Measurements from ENCODE around the gene BSDC1. TPM values are rescaled to one million over a fixed set of nuclear protein-coding genes. Genes with fewer than 3 reads are reported as not detected.

Gene BSDC1
- total RNA-seq, 1 donor from 2014 or later, result 65.2 TPM

DNA sequence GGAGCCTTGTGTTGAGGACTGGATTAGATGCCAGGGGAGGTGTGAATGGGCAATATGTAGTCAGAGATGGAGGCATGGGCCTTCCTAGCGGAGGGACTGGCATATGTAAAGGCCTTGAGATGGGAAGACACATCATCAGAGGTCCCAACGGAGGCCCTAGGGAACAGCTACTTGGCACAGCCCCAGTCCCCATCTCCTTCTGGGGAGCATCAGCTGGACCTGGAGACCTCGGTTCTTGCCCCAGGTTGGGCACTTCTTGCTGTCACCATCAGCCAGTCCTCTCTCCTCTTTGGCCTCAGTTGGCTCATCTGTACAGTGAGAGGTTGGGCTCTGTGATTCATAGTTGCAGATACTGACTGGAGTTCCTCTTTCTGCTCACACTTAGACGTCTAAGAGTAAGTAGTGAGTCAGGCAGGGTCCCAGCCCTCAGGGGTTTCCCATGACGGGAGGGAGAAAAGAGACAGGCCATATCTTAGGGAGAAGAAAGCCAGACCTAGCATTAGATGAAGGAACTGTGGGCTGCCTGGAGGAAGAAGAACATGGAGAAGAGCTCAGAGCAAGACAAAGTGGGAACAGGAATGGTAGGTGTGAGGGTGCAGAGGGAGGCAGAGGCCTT, 54.8 kb downstream of the BSDC1 start:
- no peak for DNase-seq (ENCODE audit: low spot score in 2 of 2)

DNA sequence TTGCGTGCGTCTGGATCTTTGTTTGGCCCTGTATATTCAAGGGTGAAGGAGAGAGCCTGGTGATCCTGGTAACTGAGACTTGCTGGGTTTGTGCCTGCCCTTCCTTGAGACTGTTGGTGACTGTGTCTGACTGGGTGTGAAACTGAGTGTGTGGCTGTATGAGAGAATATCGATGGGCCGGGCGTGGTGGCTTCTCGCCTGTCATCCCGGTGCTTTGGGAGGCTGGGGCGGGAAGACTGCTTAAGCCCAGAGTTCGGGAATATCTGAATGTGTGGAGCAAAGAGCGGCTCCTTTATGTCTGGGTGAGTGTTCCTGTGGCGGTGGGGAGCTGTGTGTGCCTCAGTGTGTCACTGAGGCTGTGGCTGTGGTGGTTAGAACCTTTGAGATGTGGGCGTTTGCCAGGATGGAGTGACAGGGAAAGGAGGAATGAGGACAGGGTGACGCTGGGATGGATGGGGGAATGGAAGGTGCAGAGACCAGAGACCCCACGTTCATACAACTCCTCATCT, 55.5 kb downstream of the BSDC1 start:
- no peak for DNase-seq (ENCODE audit: low spot score in 2 of 2)
- no peak for FAIRE-seq

More for the DNA sequence above, 54.8 kb downstream of the BSDC1 start:
- FAIRE-seq, result no peak

DNA sequence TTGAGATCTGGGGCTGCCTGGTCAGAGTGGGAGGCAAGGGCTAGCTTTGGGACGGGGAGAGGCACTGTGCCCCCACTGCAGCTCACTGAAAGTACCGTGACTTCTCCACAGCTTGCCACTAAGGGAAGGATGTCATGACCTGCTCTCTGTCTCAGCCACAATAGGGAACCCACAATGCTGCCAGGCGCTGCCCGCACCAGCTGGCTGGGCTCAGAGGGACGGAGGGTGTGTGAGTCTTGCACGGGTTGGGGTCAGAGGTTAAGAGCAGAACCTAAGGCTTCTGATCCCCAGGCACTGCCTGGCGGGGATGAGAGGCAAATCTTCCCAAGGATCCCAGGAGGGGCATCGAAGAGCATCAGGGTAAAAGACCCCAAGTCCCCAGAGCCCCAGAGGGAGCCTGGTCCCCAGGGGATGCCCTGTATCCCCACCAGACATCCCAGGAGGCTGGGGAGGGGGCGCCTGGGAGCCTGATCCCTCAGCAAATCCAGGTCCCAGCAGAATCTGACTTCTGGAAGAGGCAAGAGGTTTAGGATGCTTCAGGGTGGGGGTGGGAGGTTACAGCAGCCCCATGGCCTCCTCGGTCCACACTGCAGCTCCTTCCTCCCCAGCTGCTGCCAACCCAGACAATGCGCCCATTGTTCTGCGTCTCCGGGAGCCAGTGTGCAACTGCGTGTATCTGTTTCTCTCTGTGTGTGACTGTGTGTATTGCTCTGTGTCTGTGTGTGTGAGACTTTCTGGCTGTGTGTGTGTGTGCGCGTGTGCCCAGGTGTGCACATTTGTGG, 56.2 kb downstream of the BSDC1 start:
- peak in 1 of 2 donors; percentile 65 for DNase-seq (ENCODE audit: low spot score in 2 of 2)
- no peak for FAIRE-seq

DNA sequence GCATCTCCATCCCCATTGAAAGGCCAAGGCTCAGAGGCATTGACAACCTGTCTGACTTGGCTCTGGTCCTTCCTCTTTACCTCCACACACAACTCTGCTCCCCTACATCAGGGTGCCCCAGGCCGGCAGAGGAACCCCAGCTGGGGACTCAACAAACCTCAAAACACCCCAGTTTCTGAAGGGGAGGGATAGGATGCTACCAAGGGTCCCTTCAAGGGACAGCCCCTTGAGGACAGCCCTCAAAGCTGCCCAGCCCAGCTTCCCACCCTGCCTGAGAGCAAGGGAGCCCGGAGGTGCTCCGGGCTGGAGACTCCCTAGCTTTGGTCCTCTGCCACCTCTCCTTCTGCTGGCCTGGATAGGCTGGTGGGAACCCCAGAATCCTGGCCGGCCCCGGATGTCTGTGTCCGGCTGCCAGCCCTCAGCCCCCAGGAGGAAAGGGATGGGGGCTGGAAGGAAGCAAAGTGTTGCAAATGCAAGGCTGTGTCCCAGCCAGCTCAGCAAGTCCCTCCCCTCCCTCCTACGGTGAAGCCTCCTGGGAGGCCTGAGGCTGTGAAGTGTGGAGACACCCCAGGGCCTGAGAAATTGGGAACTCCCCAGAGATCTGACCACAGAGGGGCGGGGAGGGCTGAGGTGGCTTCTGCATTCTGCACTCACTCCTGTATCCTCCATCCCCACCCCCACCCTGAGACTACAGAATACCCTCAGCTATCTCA, 57.1 kb downstream of the BSDC1 start:
- DNase-seq (ENCODE audit: low spot score in 2 of 2) (no peak), FAIRE-seq (no peak)

DNA sequence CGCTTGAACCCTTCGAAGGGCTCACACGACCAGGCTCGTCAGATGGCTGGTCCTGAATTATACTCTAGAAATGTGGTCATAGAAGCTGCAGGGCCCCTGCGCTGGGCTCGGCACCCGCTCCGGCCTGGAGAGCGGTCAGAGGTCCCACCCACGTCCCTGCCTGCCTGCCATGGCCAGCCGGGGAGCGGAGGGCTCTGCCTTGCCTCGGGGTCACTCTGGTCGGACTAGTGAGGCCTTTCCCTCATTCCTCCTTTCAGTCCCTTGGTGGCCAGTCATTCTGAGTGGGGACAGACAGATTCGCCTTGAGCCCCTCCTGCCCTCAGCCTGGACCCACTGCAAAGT, 57.7 kb downstream of the BSDC1 start:
- no peak for FAIRE-seq
- DNase-seq (ENCODE audit: low spot score in 2 of 2), result no peak

DNA sequence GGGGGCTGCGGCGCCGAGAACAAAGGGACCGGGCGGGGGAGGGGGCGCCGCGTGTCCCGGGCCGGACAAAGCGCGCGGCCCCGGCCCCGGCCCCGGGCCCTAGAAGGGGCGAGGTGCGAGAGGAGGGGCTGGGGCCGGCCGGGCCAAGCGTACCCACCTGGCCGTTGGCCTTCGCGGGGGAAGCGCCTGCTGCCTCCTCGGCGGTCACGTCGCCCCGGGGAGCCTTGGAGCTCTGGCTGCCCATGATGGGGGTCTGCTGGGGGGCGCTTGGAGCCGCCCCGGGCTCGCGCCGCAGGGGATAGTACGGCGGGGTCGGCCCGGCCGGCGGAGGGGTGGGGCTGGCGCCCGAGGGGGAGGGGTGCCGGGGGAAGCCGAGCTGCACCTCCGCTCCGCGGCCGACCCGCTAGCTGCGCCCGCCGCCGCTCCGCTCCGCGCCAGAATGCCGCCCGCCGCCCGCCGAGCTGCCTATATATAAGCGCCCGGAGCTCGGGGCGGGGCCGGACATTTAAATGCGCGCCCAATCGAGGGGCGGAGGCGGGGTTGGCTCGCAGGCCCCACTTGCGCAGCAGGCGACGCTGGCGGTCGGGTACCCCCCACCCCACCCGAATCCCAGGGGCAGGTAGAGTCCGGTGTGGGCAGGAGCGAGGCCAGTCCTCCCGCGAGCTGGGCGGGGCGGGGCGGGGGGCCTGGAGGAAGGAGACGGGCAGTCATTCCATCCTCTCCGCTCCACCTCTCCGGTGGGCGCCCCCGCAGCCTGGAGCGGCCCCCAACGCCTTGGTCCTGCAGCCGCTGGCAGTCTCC, 58.3 kb downstream of the BSDC1 start, which contains the start of gene MARCKSL1:
MARCKSL1 (minus strand) TSS at position 444 of the 801 bp plus-strand sequence; CDS start at position 244, 200 bp downstream.
- FAIRE-seq, result no peak

DNA sequence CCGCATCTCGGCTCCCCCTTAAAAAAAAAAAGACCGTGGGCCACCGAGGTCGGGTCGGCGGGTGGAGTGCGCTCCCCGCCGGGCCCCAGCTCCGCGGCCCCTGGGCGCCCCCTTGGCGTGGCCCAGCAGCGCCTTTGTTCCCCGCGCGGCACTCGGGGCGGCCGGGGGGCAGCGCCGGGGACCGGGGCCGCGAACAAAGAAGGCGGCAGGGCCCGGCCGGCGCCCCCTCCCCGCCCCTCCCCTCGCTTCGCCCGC, 58.8 kb downstream of the BSDC1 start:
- no peak for FAIRE-seq
- DNase-seq (ENCODE audit: low spot score in 2 of 2), result no peak

More for the DNA sequence above, 58.3 kb downstream of the BSDC1 start, which contains the start of gene MARCKSL1:
- DNase-seq (ENCODE audit: low spot score in 2 of 2), result peak; percentile 84 to 87

DNA sequence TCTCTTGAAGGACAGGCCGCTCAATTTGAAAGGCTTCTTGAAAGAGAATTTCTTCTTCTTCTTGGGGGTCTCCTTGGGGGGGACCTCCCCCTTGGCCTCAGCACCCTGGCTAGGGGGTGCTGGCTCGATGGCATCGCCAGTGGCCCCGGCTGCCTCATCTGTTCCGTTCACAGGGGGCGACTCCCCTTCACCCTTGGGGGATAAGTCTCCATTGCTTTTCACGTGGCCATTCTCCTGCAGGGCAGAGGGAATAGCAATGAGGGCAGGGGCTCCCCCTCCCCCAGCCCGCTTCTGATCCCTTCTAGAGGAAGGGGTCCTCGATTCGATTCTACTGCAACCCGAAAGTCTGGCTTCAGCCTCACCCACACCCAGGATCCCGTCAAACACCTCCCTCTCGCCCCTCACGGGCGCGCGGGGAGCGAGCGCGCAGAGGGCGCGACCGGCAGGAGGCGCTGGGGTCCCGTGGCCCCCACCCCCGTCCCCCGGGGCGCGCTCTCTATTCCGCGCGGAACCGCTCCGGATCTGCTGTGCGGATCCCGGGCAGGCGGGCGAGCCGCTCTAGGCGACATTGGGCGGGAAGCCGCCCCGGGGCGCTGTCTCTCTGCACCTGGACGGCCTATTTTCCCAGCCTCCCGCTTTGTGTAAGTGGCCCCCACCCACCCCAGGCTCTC, 59.2 kb downstream of the BSDC1 start:
- FAIRE-seq (no peak), DNase-seq (ENCODE audit: low spot score in 2 of 2) (peak; percentile 66)

DNA sequence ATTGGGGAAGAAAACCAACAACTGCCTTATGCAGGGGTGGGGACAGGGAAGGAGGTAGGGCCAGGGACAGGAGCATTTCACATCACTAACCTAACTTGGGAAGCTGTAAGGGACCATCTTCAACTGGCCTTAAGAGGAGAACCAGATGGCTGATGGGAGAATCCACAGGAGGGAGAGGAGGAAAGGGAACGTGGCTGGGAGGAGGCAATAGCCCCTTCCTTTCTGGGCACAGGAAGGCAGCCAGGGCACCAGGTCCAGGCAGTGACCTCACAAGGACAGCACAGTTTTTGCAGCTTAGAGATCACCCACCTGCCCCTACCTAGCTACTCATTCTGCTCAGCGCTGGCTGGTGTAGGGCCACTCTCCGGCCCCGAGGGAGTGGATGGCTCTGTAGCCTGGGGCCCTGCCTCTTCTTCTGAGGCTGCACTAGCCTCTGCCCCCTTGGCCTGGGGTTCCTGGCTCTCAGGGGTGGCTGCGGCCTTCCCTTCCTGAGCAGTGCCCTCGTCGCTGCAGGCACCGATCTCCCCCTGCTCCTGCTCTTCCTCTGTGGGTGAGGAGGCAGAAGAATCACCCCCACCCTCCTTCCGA, 59.9 kb downstream of the BSDC1 start:
- FAIRE-seq, result no peak
- DNase-seq (ENCODE audit: low spot score in 2 of 2), result no peak

DNA sequence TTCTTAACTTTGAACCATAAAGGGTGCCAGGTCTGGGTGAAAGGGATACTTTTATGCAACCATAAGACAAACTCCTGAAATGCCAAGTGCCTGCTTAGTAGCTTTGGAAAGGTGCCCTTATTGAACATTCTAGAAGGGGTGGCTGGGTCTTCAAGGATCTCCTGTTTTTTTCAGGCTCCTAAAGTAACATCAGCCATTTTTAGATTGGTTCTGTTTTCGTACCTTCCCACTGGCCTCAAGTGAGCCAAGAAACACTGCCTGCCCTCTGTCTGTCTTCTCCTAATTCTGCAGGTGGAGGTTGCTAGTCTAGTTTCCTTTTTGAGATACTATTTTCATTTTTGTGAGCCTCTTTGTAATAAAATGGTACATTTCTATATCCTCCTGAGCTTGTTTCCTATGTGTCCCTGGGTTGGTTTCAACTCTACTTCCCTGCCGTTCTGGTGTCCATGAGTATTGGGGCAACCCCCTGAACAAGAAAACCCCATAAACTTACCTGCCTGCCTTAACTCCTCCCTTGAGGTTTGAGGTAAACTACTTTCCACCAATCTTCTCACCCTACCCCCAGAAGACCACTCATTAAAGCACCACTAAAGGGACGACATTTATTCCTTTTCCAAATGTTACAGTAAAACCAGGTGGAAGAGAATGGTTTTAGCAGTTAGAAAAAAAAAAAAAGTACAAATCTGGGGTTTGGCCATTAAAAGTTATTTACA, 60.8 kb downstream of the BSDC1 start:
- no peak for FAIRE-seq
- no peak for DNase-seq (ENCODE audit: low spot score in 2 of 2)

DNA sequence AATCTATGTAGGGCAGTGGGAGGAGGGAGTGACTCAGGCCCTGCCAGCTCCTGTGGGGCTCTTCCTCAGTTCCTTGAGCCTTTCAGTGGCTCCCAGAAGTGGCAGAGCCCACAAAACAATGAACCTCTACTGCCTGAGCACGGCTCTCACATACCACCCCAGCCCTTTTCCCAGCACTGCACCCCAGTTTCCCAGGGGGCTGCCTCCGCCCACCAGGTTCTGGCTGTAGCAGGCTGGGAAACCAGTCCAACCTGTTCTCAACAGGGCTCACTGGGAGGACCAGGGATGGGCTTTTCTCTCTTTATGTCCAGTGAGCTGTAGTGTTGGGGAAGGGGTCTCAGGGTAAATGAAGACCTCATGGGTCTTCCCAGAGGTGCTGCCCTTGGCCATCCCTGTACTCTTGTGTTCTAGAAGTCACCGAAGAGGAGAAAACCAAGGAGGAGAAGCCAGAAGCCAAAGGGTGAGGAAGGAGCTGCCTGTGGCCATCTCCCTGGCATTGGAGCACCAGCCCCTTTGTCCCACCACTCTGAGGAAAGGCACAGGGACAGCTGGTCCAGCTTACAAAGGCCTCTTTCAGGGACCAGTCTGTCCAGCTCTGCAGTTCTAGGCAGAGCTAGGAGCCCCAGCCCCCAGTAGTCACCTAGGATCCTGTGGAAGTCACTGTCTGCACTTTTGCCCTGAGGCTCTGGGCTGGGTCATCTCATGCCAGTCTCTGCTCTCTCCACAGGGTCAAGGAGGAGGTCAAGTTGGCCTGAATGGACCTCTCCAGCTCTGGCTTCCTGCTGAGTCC, 61.8 kb downstream of the BSDC1 start:
- DNase-seq (ENCODE audit: low spot score in 2 of 2) (no peak), FAIRE-seq (no peak)

DNA sequence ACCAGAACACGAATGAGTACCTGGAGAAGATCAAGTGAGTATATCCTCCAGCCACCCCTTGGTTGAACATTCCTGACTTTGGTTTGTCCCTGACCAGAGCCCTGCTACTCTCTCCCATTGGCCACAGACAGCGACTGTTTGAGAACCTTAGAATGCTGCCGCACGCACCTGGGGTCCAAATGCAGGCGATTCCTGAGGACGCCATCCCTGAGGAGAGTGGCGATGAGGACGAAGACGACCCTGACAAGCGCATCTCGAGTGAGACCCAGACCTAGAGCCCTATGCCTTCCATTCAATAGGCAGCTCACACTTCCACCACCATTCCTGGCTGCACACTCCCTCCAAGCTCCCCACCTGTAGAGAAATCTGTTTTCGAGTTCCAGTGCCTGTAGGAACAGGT, 62.7 kb downstream of the BSDC1 start:
- DNase-seq (ENCODE audit: low spot score in 2 of 2) (no peak), FAIRE-seq (no peak)

DNA sequence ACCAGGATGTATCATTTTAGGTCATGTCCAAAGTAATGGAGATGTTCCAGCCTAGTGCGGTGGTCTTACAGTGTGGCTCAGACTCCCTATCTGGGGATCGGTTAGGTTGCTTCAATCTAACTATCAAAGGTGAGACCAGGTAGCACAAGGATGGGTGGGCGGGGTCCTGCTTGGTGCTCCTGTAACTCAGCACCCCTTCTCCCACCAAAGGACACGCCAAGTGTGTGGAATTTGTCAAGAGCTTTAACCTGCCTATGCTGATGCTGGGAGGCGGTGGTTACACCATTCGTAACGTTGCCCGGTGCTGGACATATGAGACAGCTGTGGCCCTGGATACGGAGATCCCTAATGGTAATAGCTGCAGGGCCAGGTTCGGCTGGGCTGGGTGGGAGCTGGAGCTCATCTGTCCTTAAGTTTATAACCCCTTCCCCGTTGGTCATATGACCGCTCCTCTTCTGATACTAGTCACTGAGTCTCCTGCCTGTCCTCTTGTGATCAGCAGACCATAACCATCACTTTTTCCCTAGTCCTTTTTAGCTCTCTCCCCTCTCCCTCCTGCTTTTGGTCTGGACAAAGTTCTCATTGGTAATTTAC, 63.6 kb downstream of the BSDC1 start:
- no peak for DNase-seq (ENCODE audit: low spot score in 2 of 2)

DNA sequence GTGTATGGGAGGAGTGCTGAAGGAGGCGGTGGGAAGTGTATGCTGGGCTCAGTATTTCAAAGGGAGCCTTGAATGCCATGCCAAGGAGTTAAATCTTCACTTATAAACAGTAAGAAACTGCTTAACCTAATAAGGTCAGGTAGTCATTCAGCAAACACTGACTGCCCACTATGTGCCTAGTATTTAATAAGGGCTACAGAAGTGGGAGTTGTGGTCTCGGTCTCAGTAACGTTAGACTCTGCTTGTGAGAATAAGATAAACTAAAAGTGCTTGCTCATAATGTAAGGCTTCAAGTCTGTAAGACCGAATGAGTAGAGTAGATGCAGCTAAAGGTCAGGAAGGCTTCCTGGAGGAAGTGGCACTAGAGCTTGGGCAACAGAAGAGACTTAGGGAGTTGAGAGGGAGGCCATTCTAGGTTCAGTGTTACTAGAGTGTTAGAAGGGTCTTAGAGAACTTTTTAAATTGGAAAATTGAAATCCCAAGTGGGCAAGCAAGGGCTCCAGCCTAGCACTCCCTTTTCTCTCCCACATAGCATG, 64.2 kb downstream of the BSDC1 start:
- DNase-seq (ENCODE audit: low spot score in 2 of 2), result no peak
- no peak for FAIRE-seq

More for the DNA sequence above, 63.6 kb downstream of the BSDC1 start:
- no peak for FAIRE-seq

DNA sequence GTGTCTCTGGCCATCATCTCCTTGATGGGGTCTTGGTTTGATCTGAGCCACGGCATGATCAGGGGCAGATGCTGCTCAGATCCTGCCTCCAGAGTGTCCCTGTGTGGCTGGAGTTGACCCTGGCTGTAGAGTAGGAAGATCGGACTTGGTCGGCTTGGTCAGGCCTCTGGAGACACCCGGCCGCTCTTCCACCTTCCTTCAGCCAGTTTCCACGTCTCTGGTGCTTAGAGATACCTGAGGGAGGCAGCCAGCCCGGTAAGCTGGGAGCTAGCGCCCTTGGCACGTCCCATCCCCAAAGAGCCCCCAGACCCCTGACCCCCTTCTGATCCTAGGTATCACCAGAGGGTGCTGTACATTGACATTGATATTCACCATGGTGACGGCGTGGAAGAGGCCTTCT, 67.0 kb downstream of the BSDC1 start:
- FAIRE-seq, result no peak
- DNase-seq (ENCODE audit: low spot score in 2 of 2), result no peak

DNA sequence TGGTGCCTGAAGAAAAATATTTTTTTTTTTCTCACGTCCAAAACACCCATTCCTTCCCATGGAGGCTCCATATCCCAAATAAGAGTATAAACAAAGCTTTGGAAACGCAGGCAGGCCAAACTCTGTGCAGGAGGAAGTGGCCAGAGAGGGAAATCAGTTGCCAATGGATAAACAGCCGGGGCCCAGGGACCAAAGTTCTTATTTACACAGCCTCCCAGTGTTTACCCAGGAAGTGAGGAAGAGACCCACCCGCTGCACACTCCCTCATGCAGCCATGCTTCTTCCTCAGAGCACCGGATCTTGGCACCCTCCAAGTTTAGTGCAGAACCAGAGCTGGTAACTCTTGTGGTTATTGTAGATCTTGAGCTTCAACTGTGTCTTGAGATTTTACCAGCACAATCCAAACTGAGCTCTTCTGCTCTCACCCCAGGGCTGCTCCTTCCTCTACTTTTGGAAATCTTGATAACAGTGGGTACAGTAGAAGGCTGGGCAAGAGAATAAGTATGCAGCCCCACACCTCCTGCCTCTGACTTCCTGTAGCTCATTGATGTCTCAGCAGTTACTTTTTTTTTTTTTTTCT, 72.4 kb downstream of the BSDC1 start:
- no peak for FAIRE-seq
- no peak for DNase-seq (ENCODE audit: low spot score in 2 of 2)

DNA sequence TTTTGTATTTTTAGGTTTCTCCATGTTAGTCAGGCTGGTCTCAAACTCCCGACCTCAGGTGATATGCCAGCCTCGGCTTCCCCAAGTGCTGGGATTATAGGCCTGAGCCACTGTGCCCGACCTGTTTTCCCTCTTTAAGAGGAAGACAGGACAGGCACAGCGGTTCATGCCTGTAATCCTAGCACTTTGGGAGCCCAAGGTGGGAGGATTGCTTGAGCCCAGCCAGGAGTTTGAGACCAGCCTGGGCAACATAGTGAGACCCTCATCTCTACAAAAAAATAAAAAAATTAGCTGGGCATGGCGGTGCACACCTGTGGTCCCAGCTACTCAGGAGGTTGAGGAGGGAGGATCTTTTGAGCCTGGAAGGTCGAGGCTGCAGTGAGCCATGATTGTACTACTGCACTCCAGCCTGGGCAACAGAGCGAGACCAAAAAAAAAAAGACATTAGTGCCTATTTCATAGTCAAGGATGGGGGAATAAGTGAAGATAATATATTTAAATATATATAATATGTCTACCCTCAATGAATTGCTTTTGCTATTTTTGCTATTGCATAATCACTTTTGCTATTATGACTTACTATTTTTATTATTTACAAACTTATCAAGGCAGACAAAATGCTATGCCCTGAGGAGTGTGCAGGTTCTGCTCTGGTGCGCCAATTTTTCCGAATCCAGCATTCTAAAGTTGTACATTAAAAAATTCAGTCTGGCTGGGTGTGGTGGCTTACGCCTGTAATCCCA, 75.9 kb downstream of the BSDC1 start:
- no peak for FAIRE-seq
- no peak for DNase-seq (ENCODE audit: low spot score in 2 of 2)
